GM21786 (cell line): ENCODE results near the gene SEMA3C.

ENCODE experiments used
- ATAC-seq: cut with Tn5 transposase; IDR thresholded peaks from one replicate; pipeline ENCODE4 v1.9.1; 2021; ENCODE audit not compliant: unreplicated experiment

The SEMA3C gene

DNA sequence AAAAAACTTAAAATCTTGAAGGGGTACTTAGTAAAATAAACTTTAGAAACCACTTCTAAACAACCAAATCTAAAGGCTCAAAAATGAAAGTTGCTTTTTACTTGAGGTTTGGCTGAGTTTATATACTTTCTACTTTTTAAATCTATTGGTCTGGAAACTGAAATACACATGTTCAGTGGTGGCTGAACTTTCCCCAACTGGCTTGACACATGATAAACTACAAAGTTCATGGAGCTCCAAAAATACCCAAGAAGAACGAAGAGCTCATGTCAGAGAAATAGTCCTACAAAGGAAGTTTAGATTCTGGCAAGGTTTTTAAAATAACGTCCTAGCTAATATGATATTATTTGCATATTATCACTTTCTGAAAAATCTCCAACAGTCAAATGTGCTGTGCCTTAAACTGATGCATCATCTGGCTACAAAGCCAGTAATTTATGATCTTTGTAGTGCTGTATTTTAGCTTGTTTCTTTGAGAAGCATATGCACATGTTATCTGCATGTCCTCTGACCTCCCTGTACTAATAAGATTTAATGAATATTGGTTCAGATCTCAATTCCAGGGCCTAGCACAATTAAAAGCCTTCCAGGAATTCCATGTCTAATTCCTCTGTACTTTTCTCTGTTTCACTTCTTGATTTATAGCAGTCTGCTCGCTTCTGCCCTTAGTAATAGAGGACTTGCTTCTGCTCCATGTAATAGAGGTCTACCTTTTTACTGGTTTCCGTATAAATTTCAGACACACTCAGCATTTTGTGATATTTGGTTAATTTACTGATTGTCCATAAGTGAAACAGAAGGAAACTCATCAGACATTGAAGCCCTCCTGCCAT, 28.2 kb downstream of the SEMA3C start:
- no peak for ATAC-seq

DNA sequence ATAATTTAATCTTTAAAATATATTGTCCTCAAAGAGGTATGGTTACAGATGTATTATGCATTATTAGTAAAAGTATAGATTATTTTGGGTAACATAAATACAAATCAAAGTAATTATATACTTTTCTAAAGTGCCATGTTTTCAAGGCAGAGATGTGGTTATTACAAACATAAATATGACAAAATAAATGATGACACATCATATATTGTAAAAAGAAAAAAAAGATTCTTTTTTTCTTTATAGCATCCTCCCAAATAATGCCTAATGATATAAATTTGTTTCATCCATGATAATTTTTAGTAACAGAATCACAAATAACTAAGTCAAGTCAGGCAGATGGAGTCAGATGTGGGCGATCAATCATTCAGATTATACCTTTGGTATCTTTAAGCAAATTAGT, 29.3 kb downstream of the SEMA3C start:
- no peak for ATAC-seq

DNA sequence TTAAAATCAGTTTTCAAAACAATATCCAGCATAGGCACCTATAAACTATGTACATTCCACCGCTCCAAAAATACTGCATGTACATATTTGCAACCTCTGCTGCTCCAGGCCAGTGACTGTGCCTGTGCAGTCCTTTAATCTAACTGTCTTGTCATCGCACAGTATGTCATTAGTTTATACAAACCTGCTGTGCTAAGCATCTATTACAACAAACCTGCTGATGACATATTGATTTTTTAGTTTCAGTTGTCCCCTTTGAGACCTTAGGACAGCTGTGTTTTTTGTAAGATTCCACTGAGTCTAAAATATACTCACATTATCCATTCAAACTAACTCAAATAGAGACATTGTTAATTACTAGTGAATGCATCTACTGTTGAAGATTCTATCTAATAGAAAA, 33.1 kb downstream of the SEMA3C start:
- no peak for ATAC-seq

- ATAC-seq, result no peak
Observed at GRCh38 chr7:80884511-80885195, 34.2 kb downstream of the SEMA3C start.

GRCh38 chr7:80883154-80884025, 35.5 kb downstream of the SEMA3C start:
- ATAC-seq, result no peak

- no peak for ATAC-seq
Observed at GRCh38 chr7:80882213-80882801, 36.5 kb downstream of the SEMA3C start.

GRCh38 chr7:80881351-80881900, 37.4 kb downstream of the SEMA3C start:
- ATAC-seq, result no peak

DNA sequence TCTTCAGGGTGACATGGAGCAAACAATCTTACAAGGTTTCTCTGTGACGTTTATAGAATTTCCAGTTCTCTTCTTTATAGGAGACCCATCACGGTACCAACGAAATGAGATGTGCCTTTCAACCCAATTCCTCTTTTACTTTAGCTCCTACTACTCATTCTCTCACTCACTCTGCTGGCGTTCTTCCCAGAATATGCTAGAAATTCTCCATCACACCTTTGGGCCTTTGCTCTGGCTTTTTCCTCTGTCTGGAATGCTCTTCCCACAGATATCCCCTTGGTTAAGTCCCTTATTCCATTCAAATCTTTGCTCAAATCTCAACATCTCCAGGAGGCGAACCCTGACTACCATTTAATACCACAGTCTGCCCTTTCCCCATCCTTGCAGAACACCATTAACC, 39.0 kb downstream of the SEMA3C start:
- ATAC-seq, result no peak

DNA sequence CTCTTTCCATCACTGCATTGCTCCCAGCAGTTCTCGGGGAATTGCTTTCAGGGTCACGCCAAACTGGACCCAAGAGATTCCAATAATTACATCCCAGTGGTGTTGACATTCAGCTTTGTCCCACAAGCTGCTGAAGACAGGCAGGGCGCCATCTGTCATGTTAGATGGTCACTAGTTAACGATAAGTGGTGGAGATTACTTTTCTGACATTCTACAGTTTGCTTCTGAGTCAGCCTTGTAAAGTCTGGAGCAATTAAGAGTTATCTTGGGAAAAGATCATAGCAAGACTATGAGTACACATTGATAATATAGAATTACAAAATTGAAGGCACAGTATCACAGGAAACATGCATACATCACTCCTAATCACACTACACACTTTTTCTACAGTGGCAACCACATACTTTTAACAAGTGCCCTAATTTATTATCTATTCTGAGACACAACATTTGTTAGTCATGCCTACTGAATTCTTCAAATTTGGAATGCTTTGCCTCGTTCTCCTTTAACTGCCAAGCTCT, 41.9 kb downstream of the SEMA3C start:
- no peak for ATAC-seq

GRCh38 chr7:80875537-80876120, 43.2 kb downstream of the SEMA3C start:
- no peak for ATAC-seq

- ATAC-seq, result no peak
Observed at GRCh38 chr7:80873140-80873539, 45.7 kb downstream of the SEMA3C start.

- no peak for ATAC-seq
Observed at GRCh38 chr7:80871228-80871627, 47.6 kb downstream of the SEMA3C start.

- ATAC-seq, result no peak
Observed at GRCh38 chr7:80870813-80871212, 48.0 kb downstream of the SEMA3C start.

DNA sequence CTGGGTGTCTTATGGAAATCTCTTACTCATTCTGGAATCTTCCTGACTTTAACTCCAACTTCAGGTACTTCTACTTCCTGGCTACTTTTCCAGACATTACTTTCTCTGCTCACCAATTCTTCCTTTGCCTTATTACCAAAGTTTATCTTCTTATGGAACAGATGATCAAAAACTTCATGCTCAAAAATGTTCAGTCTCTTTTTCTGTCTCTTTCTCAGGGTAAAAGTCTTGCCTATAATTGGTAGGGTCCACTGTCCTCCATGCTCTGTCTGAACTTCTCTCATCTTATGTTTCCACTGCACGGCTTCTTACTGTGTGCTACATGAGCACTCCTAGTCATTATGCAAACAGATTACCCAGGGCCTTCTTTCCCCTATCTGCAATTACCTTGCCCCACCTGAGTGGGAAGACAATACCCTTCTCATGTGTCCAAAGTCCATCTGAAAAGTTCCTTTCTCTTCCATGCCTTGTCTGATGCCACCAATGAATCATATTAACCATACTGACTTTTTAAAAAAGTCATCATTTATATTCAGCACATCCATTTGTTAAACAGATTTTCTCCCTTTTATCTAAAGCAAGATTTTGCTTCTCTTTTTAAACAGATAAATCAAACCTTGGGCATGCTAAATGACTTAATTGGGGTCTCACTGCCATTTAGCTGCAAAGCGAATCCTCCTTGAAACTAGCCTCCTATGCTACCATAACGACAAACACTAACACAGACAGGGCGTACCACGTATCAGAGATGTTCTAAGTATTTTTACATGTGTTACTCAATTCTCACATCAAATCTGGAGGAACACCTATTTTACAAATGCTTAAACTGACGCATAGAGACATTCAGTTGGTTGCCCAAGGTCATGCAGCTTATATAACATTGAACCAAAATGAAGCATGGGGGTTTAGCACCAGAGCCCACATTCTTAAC, 48.8 kb downstream of the SEMA3C start:
- no peak for ATAC-seq

DNA sequence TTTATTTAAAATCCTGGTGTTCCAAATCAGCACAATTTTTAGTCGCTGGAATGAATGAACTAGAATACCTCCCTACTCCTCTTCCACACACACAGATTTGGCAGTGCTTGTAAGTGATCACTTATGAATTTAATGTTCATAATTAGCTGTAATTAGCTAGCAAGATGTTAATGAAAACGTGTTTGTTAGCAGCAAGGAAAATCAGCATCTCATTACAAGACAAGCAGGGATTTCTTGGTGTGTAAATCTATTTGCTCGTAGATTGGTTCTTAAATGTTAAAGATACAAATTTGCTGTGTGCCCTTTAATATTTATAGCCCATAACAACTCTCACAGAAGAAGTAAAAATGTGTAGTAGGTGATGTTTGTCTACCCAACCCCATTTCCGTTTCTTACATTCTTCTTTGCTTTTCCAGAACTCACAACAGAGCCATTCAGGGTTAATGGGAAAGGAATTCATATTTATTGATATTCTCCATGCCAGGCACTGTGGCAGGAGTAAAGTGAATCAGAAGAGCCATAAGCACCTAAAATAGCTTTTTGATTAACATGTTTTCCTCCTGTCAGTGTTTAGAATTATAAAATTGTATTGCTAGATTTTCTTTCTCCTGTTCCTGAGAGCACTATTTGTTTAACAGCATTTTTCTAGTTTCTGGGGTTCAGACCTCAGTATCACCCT, 49.6 kb downstream of the SEMA3C start:
- no peak for ATAC-seq

DNA sequence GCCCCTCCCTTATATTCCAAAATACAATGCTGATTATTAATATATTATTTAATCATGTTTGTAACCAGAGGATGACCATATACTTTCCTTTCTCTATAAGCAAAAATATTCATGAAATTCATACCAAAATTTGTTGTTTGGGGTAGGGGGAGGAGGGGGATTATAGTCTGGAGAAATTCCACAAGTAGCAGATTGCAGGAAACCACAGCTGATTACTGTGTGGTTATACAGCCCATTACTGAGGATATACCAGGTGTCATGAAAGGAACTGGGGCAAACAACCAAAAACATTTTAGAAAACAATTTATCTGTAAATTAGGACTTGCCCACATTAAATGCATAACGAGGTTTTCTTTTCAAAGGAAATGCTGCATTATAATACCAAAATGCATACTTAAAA, 50.3 kb downstream of the SEMA3C start:
- no peak for ATAC-seq

DNA sequence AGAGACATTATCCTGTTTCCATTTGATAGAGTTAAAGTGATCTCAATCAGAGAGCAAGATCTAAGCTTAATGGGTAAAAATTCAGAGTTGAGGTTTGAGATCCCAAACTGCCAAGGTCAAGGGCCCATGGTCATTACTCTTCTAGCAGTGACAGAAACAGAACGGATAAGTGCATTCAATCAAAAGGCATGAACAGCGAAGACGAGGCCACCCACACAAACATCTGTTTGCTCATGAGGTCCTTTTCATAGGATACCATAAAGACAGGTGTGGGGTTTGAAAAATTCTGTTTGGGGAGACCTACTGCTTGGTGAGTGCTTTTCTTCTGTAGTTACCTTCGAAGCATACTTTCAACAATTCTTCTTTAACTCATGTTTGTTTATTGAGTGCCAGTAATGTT, 58.3 kb downstream of the SEMA3C start:
- no peak for ATAC-seq

GRCh38 chr7:80859272-80859970, 59.4 kb downstream of the SEMA3C start:
- ATAC-seq, result no peak
